Panc1 (cell line): ENCODE measurements around the gene MAP3K1. TPM values are rescaled to one million over a fixed set of nuclear protein-coding genes. Genes with fewer than 3 reads are reported as not detected.

Experiments used
- ATAC-seq: fragments of 200-7000 bp; cut with Tn5 transposase; 2 replicates; pipeline ENCODE4 v1.9.1; 2020; ENCODE audit warnings: mild to moderate bottlenecking, moderate library complexity
- BruUV-seq: library from RNA; stranded (reverse); fragments of 400-500 nt; replicated peaks from 2 replicates; lab custom pipeline; 2021; lab: Mats Ljungman, UMichigan
- CTCF ChIA-PET: fragments of 300-600 bp; sonication (Branson Sonifier 250); formaldehyde crosslinking; loops from one replicate; lab custom pipeline; 2022; ENCODE audit warnings: antibody characterized with exemption; lab: Charles Lee
- POLR2A ChIA-PET: fragments of 300-600 bp; sonication (Branson Sonifier 250); formaldehyde crosslinking; loops from one replicate; lab custom pipeline; 2022; ENCODE audit warnings: antibody characterized with exemption; lab: Charles Lee
- DNase-seq: peaks from one replicate; pipeline ENCODE4 v3.0.0-alpha.2; 2010; ENCODE audit warnings: low read depth, low spot score
- H3K27ac ChIP-seq: 2 replicates; pipeline ENCODE4 v1.5.1; 2011; ENCODE audit warnings: mild to moderate bottlenecking, low read length, inconsistent platforms
- H3K27me3 ChIP-seq: fragments of 200-500 bp; sonication (Bioruptor generic); 2 replicates; pipeline ENCODE4 v1.6.0; 2014; ENCODE audit warnings: low read length, inconsistent platforms; ENCODE audit not compliant: control insufficient read depth, insufficient read depth
- H3K36me3 ChIP-seq: fragments of 200-500 bp; sonication (Bioruptor generic); 2 replicates; pipeline ENCODE4 v1.5.1; 2014; ENCODE audit warnings: inconsistent platforms, mild to moderate bottlenecking, low read length, moderate library complexity; ENCODE audit not compliant: control insufficient read depth, insufficient read depth
- H3K4me1 ChIP-seq: 2 replicates; pipeline ENCODE4 v1.5.1; 2011; ENCODE audit warnings: inconsistent platforms, mild to moderate bottlenecking, low read length, moderate library complexity; ENCODE audit not compliant: control insufficient read depth, insufficient read depth
- H3K4me3 ChIP-seq, 2 experiments: 2 replicates each; pipeline ENCODE4 v1.5.1; 2011 to 2012; ENCODE audit warnings: low read depth in 2 of 2, low read length in 2 of 2, mild to moderate bottlenecking in 2 of 2, inconsistent platforms in 1 of 2, moderate library complexity in 1 of 2
- H3K9me3 ChIP-seq: fragments of 200-500 bp; sonication (Bioruptor generic); 2 replicates; pipeline ENCODE4 v1.5.1; 2014; ENCODE audit warnings: low read depth, mild to moderate bottlenecking, inconsistent platforms, low read length, moderate library complexity; ENCODE audit not compliant: control insufficient read depth, insufficient read depth
- CTCF ChIP-seq: fragments of 450-650 bp; IDR thresholded peaks from 2 replicates; pipeline ENCODE4 v1.5.1; 2017; ENCODE audit warnings: mild to moderate bottlenecking
- POLR2AphosphoS5 ChIP-seq: IDR thresholded peaks from 2 replicates; pipeline ENCODE4 v1.6.1; 2012; ENCODE audit warnings: mild to moderate bottlenecking, low read depth, low read length, moderate library complexity
- REST ChIP-seq, 2 experiments: IDR thresholded peaks; 2 replicates each; pipeline ENCODE4 v1.6.1; 2011 to 2012; ENCODE audit warnings: low read depth in 2 of 2, control low read depth in 1 of 2, low read length in 1 of 2, mild to moderate bottlenecking in 1 of 2, moderate library complexity in 1 of 2; ENCODE audit not compliant: insufficient read depth in 1 of 2
- SIN3A ChIP-seq: IDR thresholded peaks from 2 replicates; pipeline ENCODE4 v1.6.1; 2012; ENCODE audit warnings: low read depth, mild to moderate bottlenecking, low read length, moderate library complexity, borderline replicate concordance; ENCODE audit not compliant: insufficient read depth
- TCF7L2 ChIP-seq: IDR thresholded peaks from 2 replicates; pipeline ENCODE4 v1.6.1; 2011; ENCODE audit warnings: mild to moderate bottlenecking, low read depth, low read length, inconsistent platforms
- in situ Hi-C: cut with HindIII; loops from 2 replicates; pipeline ENCODE4 v1.10.0; 2016; ENCODE audit warnings: low sequenced_read_pairs, low pct_unique_long_range_greater_than_20kb
- intact Hi-C: fragments of 100-400 bp; cut with micrococcal nuclease; formaldehyde crosslinking; loops from one replicate; pipeline ENCODE4 v1.10.0; 2022; ENCODE audit not compliant: unreplicated experiment
- total RNA-seq: library from RNA; stranded (reverse); gene quantifications from one replicate; pipeline ENCODE4 v1.2.1, GENCODE V29; 2021; ENCODE audit not compliant: unreplicated experiment

The MAP3K1 gene
- total RNA-seq, 1 experiment from 2014 or later, result 6.2 TPM

GRCh38 chr5:56900858-56901578 lies 85.7 kb downstream of the MAP3K1 start:
- no TSS peak for BruUV-seq
- Histone ChIP-seq H3K36me3 (no peaks in the 10 kb centered on the region), H3K4me3 (no peak overlapping the region), H3K9me3 (no peaks in the 10 kb centered on the region), H3K27ac (no peak overlapping the region), H3K27me3 (no peaks in the 10 kb centered on the region), H3K4me1 (no peaks in the 10 kb centered on the region)
- ChIA-PET CTCF (interaction anchor here (1.9 kb wide), 1 partner anchor 237 kb away, joined by 16 read pairs; no protein-coding TSS in a partner anchor), POLR2A (no interaction called here)
- in situ Hi-C loops (no loop called here), intact Hi-C loops (loop anchor here (2.0 kb wide), 1 partner anchor 238 kb away; no protein-coding TSS in a partner anchor)
- DNase-seq (no peak), ATAC-seq (peak; percentile 86)
- TF ChIP-seq SIN3A (no peak), CTCF (peak; percentile 80)

- Histone ChIP-seq H3K4me3 (peak overlapping the region; percentile 67 to 71), H3K27ac (peak overlapping the region; percentile 93), H3K9me3 (no peaks in the 10 kb centered on the region), H3K4me1 (peaks cover 14% of the 10 kb centered on the region), H3K36me3 (no peaks in the 10 kb centered on the region; the same call in 1 of the 2 replicates), H3K27me3 (no peaks in the 10 kb centered on the region)
- in situ Hi-C loops, result no loop called here
- no peak for TF ChIP-seq POLR2AphosphoS5
- no peak for TF ChIP-seq SIN3A
- TF ChIP-seq CTCF, result no peak
- 0 out of 4 replicates have a peak, but pooled peaks of 1 of the 2 experiments have one; percentile 6 for TF ChIP-seq REST (IDR thresholded peaks at IDR 0.05; ENCODE audit: insufficient read depth in 1 of 2, low read depth in 2 of 2, low read length in 1 of 2)
- TF ChIP-seq TCF7L2, result no peak
- no TSS peak for BruUV-seq
- ChIA-PET CTCF (no interaction called here), POLR2A (interaction anchor here (0.5 to 0.7 kb wide), 2 partner anchors 327 to 851 kb away, joined by 3 to 5 read pairs; no protein-coding TSS in a partner anchor)
- ATAC-seq, result peak; percentile 86
- intact Hi-C loops, result loop anchor here (5.0 kb wide), 1 partner anchor 368 kb away; no protein-coding TSS in a partner anchor
- no peak for DNase-seq
Observed at GRCh38 chr5:56908942-56909293, 93.6 kb downstream of the MAP3K1 start.
